Activated CD8-positive, alpha-beta memory T cell treated with anti-CD3 and anti-CD28 coated beads for 1 hour (primary cell): ENCODE data around the gene MAP2.

Experiments
- DNase-seq, 2 donors: peaks; one replicate each; pipeline ENCODE4 v3.0.0-alpha.2; 2020; ENCODE audit warnings: low read depth in 1 of 2; ENCODE audit errors: extremely low read depth in 1 of 2

The MAP2 gene

DNA sequence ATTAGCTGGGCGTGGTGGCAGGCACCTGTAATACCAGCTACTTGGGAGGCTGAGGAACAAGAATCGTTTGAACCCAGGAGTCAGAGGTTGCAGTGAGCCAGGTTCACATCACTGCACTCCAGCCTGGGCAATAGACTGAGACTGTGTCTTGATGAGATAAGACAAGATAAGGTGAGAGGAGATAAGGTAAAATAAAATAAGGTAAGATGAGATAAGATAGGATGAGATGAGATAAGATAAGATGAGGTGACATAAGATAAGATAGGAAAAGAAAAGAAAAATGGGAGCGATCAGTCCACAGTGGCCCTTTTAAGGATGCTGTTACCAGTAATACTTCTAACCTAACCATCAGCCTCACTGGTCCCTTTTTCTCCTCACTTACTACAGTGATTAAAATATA lies 213.4 kb downstream of the MAP2 start:
- DNase-seq: no peak

- DNase-seq: no peak
These were observed 214.5 kb downstream of the MAP2 start for GRCh38 chr2:209638346-209638745.

DNA sequence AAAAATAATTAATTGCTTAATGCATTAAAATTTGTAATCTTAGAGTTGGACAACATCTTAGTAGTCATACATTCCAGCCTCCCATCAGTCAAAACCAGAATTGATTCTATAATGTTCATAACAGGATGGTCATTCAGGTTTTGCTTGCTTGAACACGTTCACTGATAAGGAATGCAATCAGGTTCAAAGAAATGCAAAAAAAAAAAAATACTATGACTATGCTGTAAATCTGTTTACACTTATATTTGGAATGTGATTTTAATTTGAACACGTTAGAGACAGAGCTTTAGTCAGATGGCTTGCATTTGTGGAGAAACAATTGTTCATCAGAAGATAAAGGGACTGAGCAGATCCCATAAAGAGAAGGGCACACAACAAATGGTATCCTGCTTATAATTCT lies 216.5 kb downstream of the MAP2 start:
- DNase-seq: no peak

- DNase-seq: no peak
These were observed 218.4 kb downstream of the MAP2 start for GRCh38 chr2:209642146-209642820.

- DNase-seq: no peak
These were observed 221.0 kb downstream of the MAP2 start for GRCh38 chr2:209644842-209645241.

- DNase-seq: no peak
These were observed 224.9 kb downstream of the MAP2 start for GRCh38 chr2:209648714-209649113.

DNA sequence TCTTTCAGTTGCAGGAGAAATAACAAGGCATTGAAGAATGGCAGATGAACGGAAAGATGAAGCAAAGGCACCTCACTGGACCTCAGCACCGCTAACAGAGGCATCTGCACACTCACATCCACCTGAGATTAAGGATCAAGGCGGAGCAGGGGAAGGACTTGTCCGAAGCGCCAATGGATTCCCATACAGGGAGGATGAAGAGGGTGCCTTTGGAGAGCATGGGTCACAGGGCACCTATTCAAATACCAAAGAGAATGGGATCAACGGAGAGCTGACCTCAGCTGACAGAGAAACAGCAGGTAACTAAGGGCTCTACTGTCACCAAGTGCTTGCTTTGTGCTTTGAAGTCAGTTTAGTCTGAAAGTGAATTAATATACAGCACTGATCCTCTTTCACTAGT lies 229.3 kb downstream of the MAP2 start:
- no peak for DNase-seq

DNA sequence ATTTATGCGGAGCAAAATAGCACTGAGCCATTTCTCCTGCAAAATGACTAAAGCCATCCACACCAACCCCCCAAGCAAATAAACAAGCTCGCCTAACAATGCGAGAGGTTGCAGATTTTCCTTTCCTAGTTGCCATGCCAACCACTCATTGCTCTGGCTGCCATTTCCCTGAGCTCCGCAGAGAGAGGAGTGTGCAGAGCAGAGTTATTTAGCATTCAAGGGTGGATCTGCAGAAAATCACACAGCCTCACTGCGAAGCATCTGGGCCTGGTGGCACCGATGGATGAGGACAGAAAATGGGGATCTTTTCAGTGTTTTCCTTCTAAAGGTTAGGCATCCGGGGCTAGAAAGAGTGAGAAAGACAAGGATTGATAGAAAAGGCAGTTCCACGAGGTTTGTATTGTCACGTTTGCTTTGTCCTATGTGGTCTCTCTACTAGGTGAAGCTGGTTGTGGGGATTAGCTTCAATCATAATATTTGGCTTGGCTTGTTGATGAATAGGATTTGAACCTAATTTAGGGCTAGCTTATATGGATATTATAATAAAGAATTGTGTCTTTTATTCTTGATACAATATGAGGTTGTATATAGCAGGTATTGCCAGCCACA lies 237.5 kb downstream of the MAP2 start:
- DNase-seq: no peak

GRCh38 chr2:209662021-209662420 lies 238.2 kb downstream of the MAP2 start:
- no peak for DNase-seq

DNA sequence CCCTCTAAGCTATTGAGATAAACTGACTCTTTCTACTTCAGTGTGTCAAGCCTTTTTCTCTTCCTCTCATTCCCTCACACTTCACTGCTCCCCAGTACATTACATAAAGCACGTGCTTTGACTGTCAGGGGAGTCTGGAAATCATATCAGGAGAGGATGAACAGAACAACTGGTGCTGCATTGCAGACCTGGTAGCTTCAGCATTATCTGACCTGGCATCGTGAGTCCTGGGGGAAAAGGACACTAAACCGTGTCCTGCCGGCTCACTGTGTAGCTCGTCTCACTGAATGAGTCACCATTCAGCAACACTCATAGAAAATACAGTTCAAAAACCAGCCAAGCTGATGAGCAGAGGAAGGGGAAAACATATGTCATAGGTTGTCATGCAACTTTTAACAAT lies 239.3 kb downstream of the MAP2 start:
- DNase-seq: no peak

DNA sequence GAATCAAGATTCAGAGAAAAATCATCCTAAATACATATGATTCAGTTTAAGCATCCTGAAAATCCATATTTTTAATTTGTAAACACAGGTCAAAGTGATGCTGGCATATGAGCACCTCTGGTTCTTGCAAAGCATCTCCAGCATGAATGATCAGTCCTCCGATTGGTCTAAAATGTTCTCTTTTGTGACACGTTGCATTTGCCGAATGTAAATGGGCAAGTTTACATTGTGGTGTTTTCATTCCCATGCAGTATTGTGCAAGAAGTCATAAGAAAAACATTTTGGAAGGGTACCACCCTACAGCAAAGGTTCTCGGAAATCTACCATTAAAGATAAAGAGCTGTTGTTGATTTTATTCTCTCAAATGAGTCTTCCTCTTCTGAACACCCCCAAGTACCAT lies 239.8 kb downstream of the MAP2 start:
- DNase-seq: no peak

- DNase-seq: no peak
These were observed 242.4 kb downstream of the MAP2 start for GRCh38 chr2:209666296-209666695.

DNA sequence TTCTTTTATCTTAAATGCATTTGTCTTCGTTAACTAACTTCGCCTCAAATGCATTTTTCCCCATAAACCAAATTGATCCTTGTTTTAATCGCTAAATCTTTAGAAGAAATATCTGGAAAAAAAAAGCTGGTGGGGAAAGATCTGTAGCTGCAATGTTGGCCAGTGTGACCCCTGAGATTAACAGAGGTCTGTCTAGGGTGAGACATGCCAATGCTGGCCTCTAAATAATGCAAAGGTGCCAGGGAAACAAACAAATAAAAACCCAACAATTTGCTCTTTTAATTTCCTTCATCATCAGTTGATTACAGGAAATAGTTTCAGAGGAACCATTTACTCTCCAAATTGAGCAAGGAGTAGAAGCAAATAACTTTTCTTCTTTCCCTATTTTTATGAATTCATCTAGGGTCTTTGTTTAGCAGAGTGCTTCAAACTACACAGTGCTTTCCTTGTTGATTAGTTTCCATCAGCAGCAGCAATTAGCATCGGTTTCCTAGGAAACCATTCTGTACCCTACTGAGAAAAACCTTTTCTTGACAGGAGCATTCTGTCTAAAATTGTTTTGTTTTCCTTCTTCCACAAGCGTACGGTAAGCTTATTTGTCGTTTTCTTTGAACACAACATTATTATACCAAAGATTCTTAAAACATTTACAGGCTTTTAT lies 247.3 kb downstream of the MAP2 start:
- no peak for DNase-seq

- no peak for DNase-seq
These were observed 250.0 kb downstream of the MAP2 start for GRCh38 chr2:209673811-209674210.

GRCh38 chr2:209680596-209680995 lies 256.7 kb downstream of the MAP2 start:
- no peak for DNase-seq

DNA sequence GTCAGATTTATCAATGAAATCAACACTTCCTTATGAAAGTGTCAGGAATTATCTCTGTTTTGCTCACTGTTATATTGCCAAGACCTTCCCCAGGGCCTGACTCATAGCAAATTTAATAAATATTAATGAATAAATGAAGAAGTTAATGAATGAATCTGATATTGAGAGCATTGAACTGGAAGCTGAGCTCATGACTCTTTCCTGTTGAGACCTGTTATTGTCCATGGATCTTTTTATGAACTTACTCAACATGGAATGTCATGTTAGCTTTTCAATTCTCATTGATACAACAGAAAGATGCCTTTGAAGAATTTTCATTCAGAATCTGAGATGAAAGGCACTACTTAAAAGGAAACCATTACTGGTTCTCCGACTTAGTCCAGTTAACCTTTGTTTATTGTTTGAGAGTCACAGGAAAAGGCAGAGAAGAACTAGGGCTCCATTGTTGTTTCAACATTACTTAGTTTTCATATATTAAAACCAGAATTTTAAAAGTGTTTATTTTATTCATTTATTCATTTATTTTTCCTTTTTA lies 257.4 kb downstream of the MAP2 start:
- DNase-seq: no peak

DNA sequence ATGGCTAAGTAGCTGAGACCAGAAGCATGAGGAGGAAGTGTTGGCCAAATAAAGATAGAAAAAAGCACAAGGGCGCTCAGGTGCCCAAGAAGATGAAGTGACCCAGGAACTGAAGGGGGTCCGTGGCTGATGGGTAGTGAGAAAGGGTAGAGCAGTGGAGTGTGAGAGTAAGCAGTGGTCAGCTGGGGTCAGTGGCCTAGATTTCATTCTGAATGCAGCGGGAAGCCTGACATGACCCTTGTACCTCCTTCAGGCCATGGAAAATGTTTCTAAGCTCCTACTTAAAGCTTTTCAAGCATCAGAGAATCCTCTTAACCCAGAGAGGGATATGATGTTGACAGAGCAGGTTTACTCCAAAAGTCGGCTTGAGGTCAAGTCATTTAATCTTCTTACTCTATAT lies 258.8 kb downstream of the MAP2 start:
- no peak for DNase-seq

- DNase-seq: no peak
These were observed 261.5 kb downstream of the MAP2 start for GRCh38 chr2:209685340-209685739.

DNA sequence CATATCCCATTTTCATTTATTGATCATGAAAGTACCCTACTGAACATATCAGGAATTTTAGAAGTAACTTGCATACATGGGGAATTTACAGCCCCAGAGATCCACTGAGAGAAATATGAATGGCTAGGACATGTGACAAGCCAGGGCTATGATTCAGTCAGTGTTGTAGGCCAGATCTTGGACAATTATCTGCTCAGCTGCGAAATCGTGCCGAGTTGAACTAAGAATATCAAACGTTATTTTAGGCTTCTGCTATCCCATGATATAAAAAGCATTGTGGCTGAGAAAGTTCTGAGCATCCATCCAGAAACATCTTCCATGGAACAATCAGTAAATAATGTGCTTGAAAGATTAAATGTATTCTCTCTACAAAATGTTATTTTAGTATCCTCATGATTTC lies 262.1 kb downstream of the MAP2 start:
- DNase-seq: no peak

DNA sequence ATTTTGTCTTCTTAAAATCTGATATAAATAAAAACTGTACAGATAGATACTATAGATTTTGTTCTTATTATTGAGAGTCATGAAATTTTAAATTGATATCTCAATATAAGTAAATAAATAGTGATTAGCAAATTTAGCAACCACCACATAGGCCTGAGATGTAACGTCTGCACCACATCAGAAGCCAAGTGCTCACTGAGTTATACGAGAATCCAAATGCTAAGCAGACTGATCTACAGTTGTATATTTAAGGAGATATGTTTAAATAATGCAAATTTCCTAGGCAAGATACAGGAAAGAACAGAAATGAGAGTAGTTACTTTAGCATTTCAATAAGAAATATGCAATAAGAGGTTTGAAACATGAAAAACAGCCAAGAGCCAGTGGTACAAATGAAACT lies 262.6 kb downstream of the MAP2 start:
- DNase-seq: no peak

DNA sequence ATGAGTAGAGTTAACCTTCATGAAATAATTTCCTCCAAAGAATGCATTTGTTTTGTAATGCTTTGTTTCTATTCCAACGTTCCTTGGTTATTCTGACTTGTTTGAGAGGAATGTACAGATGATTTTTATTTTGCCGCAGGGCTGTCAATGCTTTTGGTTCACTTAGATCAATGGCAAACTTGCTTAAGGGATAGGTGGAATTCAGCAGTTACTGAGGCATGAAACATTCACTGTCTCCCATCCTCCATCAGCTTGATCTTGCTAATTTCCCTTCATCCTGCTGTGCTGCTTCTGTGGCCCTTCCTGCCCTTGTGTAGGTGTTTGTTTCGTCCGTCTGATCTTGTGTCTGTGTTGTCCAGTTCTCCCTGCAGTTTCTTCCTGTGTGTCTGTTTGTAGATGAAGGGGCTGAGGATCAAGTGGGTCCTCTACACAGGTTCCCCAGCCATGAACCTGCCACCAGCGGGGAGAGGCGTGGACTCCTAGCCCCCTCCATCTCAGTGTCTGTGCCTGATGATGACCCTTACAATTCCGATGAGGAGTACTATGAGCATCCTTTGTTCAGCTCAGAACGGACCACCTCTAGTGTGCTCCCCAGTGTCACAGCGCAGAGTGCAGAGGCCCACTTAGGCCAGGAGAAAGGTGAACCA lies 263.6 kb downstream of the MAP2 start:
- no peak for DNase-seq

DNA sequence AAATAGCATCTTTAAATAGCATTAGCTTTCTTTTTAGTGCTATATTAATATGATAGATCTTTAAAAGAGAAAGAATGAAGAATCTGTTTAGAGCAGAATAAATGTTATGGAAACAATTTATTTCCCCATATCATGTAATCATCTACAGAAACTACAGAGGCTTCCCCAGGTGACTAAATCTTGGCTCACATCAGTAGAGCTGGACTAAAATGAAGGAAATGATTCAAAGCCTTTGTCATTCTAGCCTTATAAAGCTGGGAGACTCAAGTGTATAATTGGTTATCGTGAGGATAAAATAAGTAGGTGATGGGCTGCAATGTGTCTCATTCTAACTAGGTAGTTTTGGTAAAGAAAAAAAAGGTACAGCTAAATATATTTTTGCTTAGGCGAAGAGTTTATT lies 264.5 kb downstream of the MAP2 start:
- DNase-seq: no peak
